GM12801 (cell line): Measurements from ENCODE around the gene CASTOR2.

ENCODE experiments used
- CTCF ChIP-seq: IDR thresholded peaks from one replicate; pipeline ENCODE4 v1.5.1; 2011; ENCODE audit warnings: control low read depth; ENCODE audit not compliant: insufficient read length; ENCODE audit errors: extremely low read depth

Gene CASTOR2

DNA sequence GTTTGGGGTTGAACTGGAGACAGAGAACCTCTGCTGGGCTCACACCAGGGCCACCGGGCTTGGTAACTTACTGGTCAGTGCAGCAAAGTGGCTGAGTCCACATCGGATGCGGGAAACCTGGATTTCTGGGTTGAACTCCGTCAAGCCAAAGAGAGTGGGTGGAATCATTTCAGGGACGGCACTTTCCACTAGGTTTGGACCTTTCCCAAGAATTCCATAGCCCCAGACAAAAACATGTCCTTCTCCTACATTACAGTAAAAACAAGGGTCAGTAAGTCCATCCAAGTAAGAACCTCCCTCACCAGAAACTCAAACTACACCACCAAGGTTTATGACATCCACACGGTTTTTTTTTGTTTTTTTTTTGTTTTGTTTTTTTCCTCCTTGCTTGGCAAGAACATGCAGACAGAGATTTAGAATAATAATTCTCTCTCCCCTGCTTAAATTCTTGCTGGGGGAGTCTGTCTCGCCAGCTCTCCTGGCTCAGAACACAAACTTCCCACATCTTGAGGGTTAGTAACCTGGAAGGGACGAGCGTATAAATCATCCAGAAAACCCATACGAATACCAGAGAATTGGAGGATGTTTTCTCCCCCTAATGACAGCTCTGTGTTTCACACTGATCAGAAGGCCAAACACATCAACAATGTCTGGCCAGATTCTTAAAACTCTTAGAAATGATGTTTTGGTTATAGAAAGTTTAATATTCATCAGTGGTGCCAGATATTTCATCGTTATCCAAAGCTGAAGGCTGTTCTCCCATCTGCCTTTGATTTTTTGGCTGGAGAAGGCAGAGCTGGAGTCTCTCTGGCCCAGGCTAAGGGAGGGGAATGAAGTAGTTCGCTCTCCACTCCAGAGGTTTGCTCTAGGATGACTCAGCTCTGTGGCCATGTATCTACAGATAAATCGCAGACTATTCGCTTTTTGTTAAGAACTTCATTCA is 91.6 kb downstream of the CASTOR2 start:
- TF ChIP-seq CTCF = no peak

- TF ChIP-seq CTCF = no peak
These were observed 93.9 kb downstream of the CASTOR2 start for GRCh38 chr7:75058406-75058805.

- TF ChIP-seq CTCF = no peak
These were observed 99.8 kb downstream of the CASTOR2 start for GRCh38 chr7:75064291-75064690.

DNA sequence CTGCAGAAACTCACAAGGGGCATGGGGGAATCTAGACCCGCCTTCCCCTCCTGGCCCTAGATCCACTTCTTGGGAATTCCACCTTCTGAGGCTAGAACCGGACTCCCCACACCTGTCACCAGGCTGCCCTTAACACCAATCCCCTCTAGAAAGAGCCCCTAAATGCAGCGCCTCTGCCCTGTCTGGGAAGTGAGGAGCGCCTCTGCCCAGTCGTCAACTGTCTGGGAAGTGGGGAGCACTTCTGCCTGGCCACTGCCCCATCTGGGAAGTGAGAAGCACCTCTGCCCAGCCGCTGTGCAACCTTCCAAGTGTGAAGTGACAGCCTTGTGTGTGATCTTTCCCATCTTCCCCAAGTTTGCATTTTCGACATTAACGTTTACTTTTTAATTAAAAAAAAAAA is 100.3 kb downstream of the CASTOR2 start:
- no peak for TF ChIP-seq CTCF

DNA sequence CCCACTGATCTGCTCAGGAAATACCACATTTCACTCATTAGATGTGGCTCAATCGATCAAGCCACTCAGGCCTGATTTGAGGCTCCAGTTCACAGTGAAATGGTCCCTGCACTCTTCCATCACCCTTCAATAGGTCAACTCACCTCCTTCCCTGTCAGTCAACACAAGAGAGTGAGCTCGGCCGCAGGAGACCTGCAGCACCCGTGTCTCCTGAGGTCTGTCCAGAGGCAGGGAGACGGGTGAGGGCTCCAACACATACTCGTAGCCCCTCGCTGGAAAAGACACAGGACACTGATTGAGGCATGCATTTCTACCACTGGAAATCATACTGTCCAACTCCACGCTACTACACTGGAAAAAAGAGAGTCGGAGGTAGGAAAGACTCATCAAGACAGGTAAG is 102.0 kb downstream of the CASTOR2 start:
- TF ChIP-seq CTCF = no peak

DNA sequence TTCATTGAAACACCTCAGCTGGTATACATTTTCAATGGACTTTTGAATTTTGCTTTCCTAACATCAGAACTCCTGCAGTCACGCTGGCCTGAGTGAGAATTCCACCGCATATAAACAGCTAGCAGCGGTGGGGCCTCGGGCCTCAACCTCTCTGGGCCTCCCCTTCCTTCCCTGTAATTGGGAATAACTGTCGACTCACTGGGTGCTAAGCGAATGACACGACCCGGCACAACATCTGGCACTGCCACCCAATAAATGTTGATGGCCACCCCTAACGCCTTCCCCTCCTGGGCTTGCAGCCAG is 108.4 kb downstream of the CASTOR2 start:
- TF ChIP-seq CTCF = no peak
